B cell (primary cell): ENCODE results near the gene SPTAN1. TPM values are rescaled to one million over a fixed set of nuclear protein-coding genes. Genes with fewer than 3 reads are reported as not detected.

Experiments used
- ATAC-seq: fragments of 200-7000 bp; cut with Tn5 transposase; one replicate; pipeline ENCODE4 v1.10.0; 2021; ENCODE audit warnings: low read depth, mild to moderate bottlenecking, moderate number of reproducible peaks, moderate library complexity
- CTCF ChIA-PET: fragments of 350-600 bp; sonication (Branson Sonifier 250); formaldehyde crosslinking; loops from one replicate; lab custom pipeline; 2021; ENCODE audit warnings: antibody characterized with exemption, inconsistent platforms; lab: Charles Lee
- POLR2A ChIA-PET: fragments of 350-600 bp; sonication (Branson Sonifier 250); formaldehyde crosslinking; loops from one replicate; lab custom pipeline; 2021; ENCODE audit warnings: antibody characterized with exemption; lab: Charles Lee
- DNase-seq: peaks from one replicate; pipeline ENCODE4 v3.0.0; 2013
- H2AFZ ChIP-seq: 2 replicates; pipeline ENCODE4 v1.6.1; 2012; ENCODE audit warnings: mild to moderate bottlenecking, low read depth, low read length; ENCODE audit not compliant: insufficient read depth, poor library complexity, severe bottlenecking
- H3K27ac ChIP-seq, 2 donors: 1 replicate in 1 of 2; 2 replicates in 1 of 2; pipeline ENCODE4 v1.5.1; 2012 to 2013; ENCODE audit warnings: low read length in 2 of 2, mild to moderate bottlenecking in 2 of 2, moderate library complexity in 1 of 2
- H3K27me3 ChIP-seq, 4 experiments: fragments of 200-600 bp in 1 of 4; sonication (generic) in 1 of 4; replicated peaks in 1 of 4; 1 replicate in 2 of 4; 2 replicates in 2 of 4; pipeline versions ENCODE4 v1.6.1 to v1.7.0; 2013 to 2016; ENCODE audit warnings: low read length in 3 of 4, mild to moderate bottlenecking in 2 of 4, mixed read lengths in 1 of 4, moderate library complexity in 1 of 4; ENCODE audit not compliant: insufficient read depth in 4 of 4, control insufficient read depth in 3 of 4; ENCODE audit errors: control extremely low read depth in 1 of 4
- H3K36me3 ChIP-seq, 2 experiments: replicated peaks in 1 of 2; 1 replicate in 1 of 2; 2 replicates in 1 of 2; pipeline versions ENCODE4 v1.6.1 to v1.7.1; 2013; ENCODE audit warnings: low read length in 1 of 2; ENCODE audit not compliant: insufficient read depth in 2 of 2, control insufficient read depth in 1 of 2; ENCODE audit errors: control extremely low read depth in 1 of 2, extremely low read depth in 1 of 2
- H3K4me1 ChIP-seq, 2 donors: fragments of 200-600 bp in 1 of 2; sonication (generic) in 1 of 2; 1 replicate in 1 of 2; 2 replicates in 1 of 2; pipeline versions ENCODE4 v1.5.1 to v1.6.1; 2013 to 2017; ENCODE audit warnings: low read length in 2 of 2; ENCODE audit not compliant: control insufficient read depth in 2 of 2, insufficient read depth in 2 of 2
- H3K4me2 ChIP-seq: replicated peaks from 2 replicates; pipeline ENCODE3; 2012; ENCODE audit warnings: mild to moderate bottlenecking, low read depth, low read length; ENCODE audit not compliant: poor library complexity, severe bottlenecking
- H3K4me3 ChIP-seq, 5 experiments: fragments of 200-600 bp in 1 of 5; sonication (generic) in 1 of 5; 1 replicate in 3 of 5; 2 replicates in 2 of 5; pipeline versions ENCODE4 v1.5.1 to v1.7.0; 2011 to 2016; ENCODE audit warnings: low read length in 4 of 5, mild to moderate bottlenecking in 4 of 5, low read depth in 2 of 5, control low read depth in 1 of 5, moderate library complexity in 1 of 5; ENCODE audit not compliant: insufficient read depth in 1 of 5; ENCODE audit errors: control extremely low read depth in 1 of 5, extremely low read depth in 1 of 5
- H3K79me2 ChIP-seq: fragments of 200-600 bp; sonication (generic); one replicate; pipeline ENCODE4 v1.6.0; 2016; ENCODE audit warnings: low read length; ENCODE audit not compliant: control insufficient read depth, insufficient read depth
- H3K9ac ChIP-seq: fragments of 200-600 bp; sonication (generic); 2 replicates; pipeline ENCODE4 v1.6.1; 2017; ENCODE audit warnings: mild to moderate bottlenecking, low read length, moderate library complexity
- H3K9me3 ChIP-seq, 3 donors: one replicate each; pipeline versions ENCODE4 v1.6.1 to v1.7.1; 2013; ENCODE audit warnings: low read length in 2 of 3; ENCODE audit not compliant: control insufficient read depth in 2 of 3, insufficient read depth in 1 of 3; ENCODE audit errors: control extremely low read depth in 1 of 3
- H4K20me1 ChIP-seq: 2 replicates; pipeline ENCODE4 v1.6.0; 2012; ENCODE audit warnings: mild to moderate bottlenecking, low read length; ENCODE audit not compliant: insufficient read depth, control insufficient read depth, poor library complexity, severe bottlenecking
- H3K27ac Mint-ChIP-seq: one replicate; pipeline ENCODE4 v1.8.0; 2021; ENCODE audit warnings: mixed read lengths
- H3K27me3 Mint-ChIP-seq: one replicate; pipeline ENCODE4 v1.8.0; 2021; ENCODE audit warnings: mixed read lengths
- H3K4me1 Mint-ChIP-seq: one replicate; pipeline ENCODE4 v1.8.0; 2021; ENCODE audit warnings: mixed read lengths
- H3K4me3 Mint-ChIP-seq: one replicate; pipeline ENCODE4 v1.8.0; 2021; ENCODE audit warnings: mixed read lengths
- H3K9me3 Mint-ChIP-seq: one replicate; pipeline ENCODE4 v1.8.0; 2022; ENCODE audit warnings: mixed read lengths; ENCODE audit not compliant: insufficient read depth
- EZH2 ChIP-seq: IDR thresholded peaks from 2 replicates; pipeline ENCODE4 v1.6.1; 2012; ENCODE audit warnings: borderline replicate concordance, low read depth, mild to moderate bottlenecking, moderate library complexity, low read length; ENCODE audit not compliant: insufficient read depth, poor library complexity, severe bottlenecking
- WGBS: methylation state at CpG from one replicate; pipeline ENCODE4 v1.1.5; 2013; ENCODE audit warnings: missing lambda C conversion rate; ENCODE audit not compliant: insufficient coverage; 5-methylcytosine and 5-hydroxymethylcytosine counted together
- intact Hi-C: fragments of 100-400 bp; cut with micrococcal nuclease; formaldehyde crosslinking; loops from one replicate; pipeline ENCODE4 v1.10.0; 2022
- polyA plus RNA-seq: library from polyadenylated mRNA; depleted of rRNA; stranded (reverse); fragments of >200 nt; gene quantifications from 2 replicates; pipeline ENCODE4 v1.2.3, GENCODE V29; 2012
- total RNA-seq, 2 donors: library from RNA; stranded (reverse); fragments of 120-200 nt in 1 of 2; gene quantifications; 1 replicate in 1 of 2; 2 replicates in 1 of 2; pipeline versions ENCODE4 v1.2.3 to v1.2.4, GENCODE V29; 2013 to 2022
- TF ChIP-seq, protein P1 (sequence below): fragments of 200-600 bp; IDR thresholded peaks from one replicate; pipeline ENCODE4 v1.8.0; 2022; ENCODE audit warnings: antibody characterized with exemption, mild to moderate bottlenecking

Gene SPTAN1
- total and polyA plus RNA-seq, 2 donors (not counting 1 experiment from before 2014, with no cell fraction given) = 129 to 351 TPM

GRCh38 chr9:128551657-128552152 is 682 bp upstream of the SPTAN1 start:
- H2AFZ ChIP-seq = peak overlapping the region; percentile 90
- peak overlapping the region; percentile 86 for H3K4me2 ChIP-seq
- H3K4me3 ChIP-seq = peak overlapping the region; percentile 28 to 90 (median 77)
- peaks cover 40% of the 10 kb centered on the region for H3K79me2 ChIP-seq
- peaks cover 19% of the 10 kb centered on the region for H4K20me1 ChIP-seq
- no peaks in the 10 kb centered on the region for H3K9me3 ChIP-seq
- peak overlapping the region; percentile 80 to 90 for H3K27ac ChIP-seq
- H3K27me3 ChIP-seq = no peaks in the 10 kb centered on the region
- Mint-ChIP-seq H3K27ac (peak overlapping the region; percentile 90), H3K27me3 (no peaks in the 10 kb centered on the region), H3K4me3 (no peak overlapping the region), H3K9me3 (no peaks in the 10 kb centered on the region), H3K4me1 (peaks cover 12% of the 10 kb centered on the region)
- H3K4me1 ChIP-seq = peaks cover 32 to 33% of the 10 kb centered on the region in 2 donors
- intact Hi-C loops = loop anchor here (1.0 to 10.0 kb wide), 10 partner anchors 47 to 357 kb away; partner anchors contain the start of genes CIZ1, COQ4, GLE1 and ODF2
- TF ChIP-seq EZH2 = no peak
- TF ChIP-seq, protein P1, sequence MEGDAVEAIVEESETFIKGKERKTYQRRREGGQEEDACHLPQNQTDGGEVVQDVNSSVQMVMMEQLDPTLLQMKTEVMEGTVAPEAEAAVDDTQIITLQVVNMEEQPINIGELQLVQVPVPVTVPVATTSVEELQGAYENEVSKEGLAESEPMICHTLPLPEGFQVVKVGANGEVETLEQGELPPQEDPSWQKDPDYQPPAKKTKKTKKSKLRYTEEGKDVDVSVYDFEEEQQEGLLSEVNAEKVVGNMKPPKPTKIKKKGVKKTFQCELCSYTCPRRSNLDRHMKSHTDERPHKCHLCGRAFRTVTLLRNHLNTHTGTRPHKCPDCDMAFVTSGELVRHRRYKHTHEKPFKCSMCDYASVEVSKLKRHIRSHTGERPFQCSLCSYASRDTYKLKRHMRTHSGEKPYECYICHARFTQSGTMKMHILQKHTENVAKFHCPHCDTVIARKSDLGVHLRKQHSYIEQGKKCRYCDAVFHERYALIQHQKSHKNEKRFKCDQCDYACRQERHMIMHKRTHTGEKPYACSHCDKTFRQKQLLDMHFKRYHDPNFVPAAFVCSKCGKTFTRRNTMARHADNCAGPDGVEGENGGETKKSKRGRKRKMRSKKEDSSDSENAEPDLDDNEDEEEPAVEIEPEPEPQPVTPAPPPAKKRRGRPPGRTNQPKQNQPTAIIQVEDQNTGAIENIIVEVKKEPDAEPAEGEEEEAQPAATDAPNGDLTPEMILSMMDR = no peak
- peak overlapping the region; percentile 86 for H3K9ac ChIP-seq
- under 1% methylated on average over 18 of the region's 22 CpGs for WGBS
- DNase-seq (no peak), ATAC-seq (no peak)
- POLR2A ChIA-PET = interaction anchor here (0.5 to 1.5 kb wide), 7 partner anchors 14 to 1488 kb away, joined by 3 to 7 read pairs (median 4); partner anchors contain the start of gene ZDHHC12
- CTCF ChIA-PET = interaction anchor here (1.4 kb wide), 1 partner anchor 9 kb away, joined by 3 read pairs; no protein-coding TSS in a partner anchor
- no peaks in the 10 kb centered on the region for H3K36me3 ChIP-seq
